Cardiac fibroblast (primary cell): Measurements from ENCODE around the gene TMEM244.

Source experiments
- DNase-seq, 2 donors: peaks; one replicate each; pipeline versions ENCODE4 v3.0.0 to v3.0.0-alpha.2; 2010; ENCODE audit warnings: low read depth in 2 of 2
- H3K4me3 ChIP-seq, 2 donors: replicated peaks in 1 of 2; 1 replicate in 1 of 2; 2 replicates in 1 of 2; pipeline ENCODE4 v1.5.1; 2011; ENCODE audit warnings: low read depth in 2 of 2, low read length in 2 of 2, mild to moderate bottlenecking in 2 of 2, moderate library complexity in 1 of 2
- CTCF ChIP-seq: IDR thresholded peaks from one replicate; pipeline ENCODE4 v1.5.1; 2011; ENCODE audit warnings: low read depth, mild to moderate bottlenecking, low read length, inconsistent platforms

TMEM244 gene

GRCh38 chr6:129795261-129795660, 65.9 kb downstream of the TMEM244 start:
- no peak overlapping the region for H3K4me3 ChIP-seq
- no peak for TF ChIP-seq CTCF
- DNase-seq: no peak

- no peak for TF ChIP-seq CTCF
- H3K4me3 ChIP-seq: no peak overlapping the region
- DNase-seq: no peak
Observed at GRCh38 chr6:129793447-129793846, 67.7 kb downstream of the TMEM244 start.

GRCh38 chr6:129792049-129792448, 69.1 kb downstream of the TMEM244 start:
- TF ChIP-seq CTCF: no peak
- no peak for DNase-seq
- H3K4me3 ChIP-seq: no peak overlapping the region

- no peak for DNase-seq
- no peak overlapping the region for H3K4me3 ChIP-seq
- TF ChIP-seq CTCF: no peak
Observed at GRCh38 chr6:129790785-129791184, 70.3 kb downstream of the TMEM244 start.

GRCh38 chr6:129789974-129790373, 71.1 kb downstream of the TMEM244 start:
- no peak for DNase-seq
- H3K4me3 ChIP-seq: no peak overlapping the region
- no peak for TF ChIP-seq CTCF

GRCh38 chr6:129787816-129788215, 73.3 kb downstream of the TMEM244 start:
- no peak for DNase-seq
- TF ChIP-seq CTCF: no peak
- no peak overlapping the region for H3K4me3 ChIP-seq

- no peak for TF ChIP-seq CTCF
- no peak overlapping the region for H3K4me3 ChIP-seq
- peak in 1 of 2 donors; percentile 53 for DNase-seq
Observed at GRCh38 chr6:129786548-129786947, 74.6 kb downstream of the TMEM244 start.
